Activated T-cell treated with anti-CD3 and anti-CD28 coated beads for 1 hour (primary cell): Measurements from ENCODE around the gene ZNF287.

Source experiments
- DNase-seq: peaks from one replicate; pipeline ENCODE4 v3.0.0-alpha.2; 2020; ENCODE audit warnings: low read depth

ZNF287 gene

GRCh38 chr17:16516594-16517051 lies 52.4 kb downstream of the ZNF287 start:
- DNase-seq, result no peak

GRCh38 chr17:16515933-16516332 lies 53.1 kb downstream of the ZNF287 start:
- no peak for DNase-seq

GRCh38 chr17:16513873-16514272 lies 55.1 kb downstream of the ZNF287 start:
- no peak for DNase-seq

DNA sequence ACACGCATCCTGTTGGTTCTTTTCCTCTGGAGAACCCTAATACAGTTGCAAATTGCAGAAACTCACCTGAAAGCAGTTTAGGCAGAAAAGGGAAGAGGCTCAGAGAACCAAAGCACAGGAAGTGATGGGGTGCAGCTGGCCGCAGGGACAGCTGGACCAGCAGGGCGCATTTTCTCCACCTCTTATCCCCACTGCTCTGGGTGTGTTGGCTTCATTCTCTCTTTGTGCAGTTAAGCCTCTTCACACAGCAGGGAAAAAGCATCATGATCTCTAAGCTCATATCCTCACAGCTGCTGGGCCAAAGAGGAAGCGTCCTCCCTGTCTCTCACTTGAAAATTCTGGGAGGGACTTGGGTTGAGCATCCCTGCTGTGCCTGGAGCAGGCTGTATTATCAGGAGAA lies 57.0 kb downstream of the ZNF287 start:
- DNase-seq, result no peak

DNA sequence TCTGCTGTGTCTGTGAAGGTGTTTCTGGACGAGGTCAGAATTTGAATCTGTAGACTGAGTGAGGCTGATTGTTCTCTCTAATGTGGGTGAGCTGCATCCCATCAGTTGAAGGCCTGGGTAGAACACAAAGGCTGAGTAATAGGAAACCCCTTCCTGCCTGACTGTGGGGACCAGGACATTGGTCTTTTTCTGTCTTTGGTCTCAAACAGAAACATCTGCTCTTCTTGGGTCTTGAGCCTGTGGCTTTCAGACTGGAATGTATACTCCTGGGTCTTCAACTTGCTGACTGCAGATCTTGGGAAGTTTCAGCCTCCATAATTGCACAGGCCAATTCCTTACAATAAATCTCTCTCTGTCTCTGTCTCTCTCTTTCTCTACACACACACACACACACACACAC lies 57.4 kb downstream of the ZNF287 start:
- DNase-seq, result no peak

GRCh38 chr17:16507918-16508533 lies 61.0 kb downstream of the ZNF287 start:
- no peak for DNase-seq

- no peak for DNase-seq
Observed at GRCh38 chr17:16506188-16506587, 62.8 kb downstream of the ZNF287 start.

- no peak for DNase-seq
Observed at GRCh38 chr17:16504984-16505383, 64.0 kb downstream of the ZNF287 start.
